ENCODE data around the gene UCHL1.

Gene UCHL1

DNA sequence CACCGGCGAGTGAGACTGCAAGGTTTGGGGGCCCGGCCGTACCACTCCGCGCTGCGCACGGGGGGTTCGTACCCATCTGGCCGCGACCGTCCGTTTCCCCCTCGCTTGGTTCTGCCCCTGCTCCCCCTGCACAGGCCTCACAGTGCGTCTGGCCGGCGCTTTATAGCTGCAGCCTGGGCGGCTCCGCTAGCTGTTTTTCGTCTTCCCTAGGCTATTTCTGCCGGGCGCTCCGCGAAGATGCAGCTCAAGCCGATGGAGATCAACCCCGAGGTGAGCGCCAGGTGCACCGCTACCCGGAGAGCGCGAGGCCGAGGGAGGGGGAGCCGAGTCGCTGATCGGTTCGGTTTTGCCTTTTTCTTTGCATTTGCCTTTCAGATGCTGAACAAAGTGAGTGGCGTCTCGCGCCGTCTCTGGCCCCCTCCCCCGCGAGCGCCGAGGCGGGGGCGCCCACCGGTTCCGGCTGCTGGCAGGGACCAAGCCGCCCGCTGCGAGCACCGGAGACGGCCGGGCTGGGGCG lies at the start of gene UCHL1:
Gene UCHL1 (plus strand): TSS at position 189 of the 517 bp plus-strand sequence. CDS start 49 bp downstream, at position 238.
- peak; percentile 77 for DNase-seq

- DNase-seq = no peak
Observed at GRCh38 chr4:41207291-41207831, 49.4 kb upstream of the UCHL1 start.

GRCh38 chr4:41209187-41209586 lies 47.5 kb upstream of the UCHL1 start:
- DNase-seq = no peak

GRCh38 chr4:41209901-41210300 lies 46.8 kb upstream of the UCHL1 start:
- no peak for DNase-seq

DNA sequence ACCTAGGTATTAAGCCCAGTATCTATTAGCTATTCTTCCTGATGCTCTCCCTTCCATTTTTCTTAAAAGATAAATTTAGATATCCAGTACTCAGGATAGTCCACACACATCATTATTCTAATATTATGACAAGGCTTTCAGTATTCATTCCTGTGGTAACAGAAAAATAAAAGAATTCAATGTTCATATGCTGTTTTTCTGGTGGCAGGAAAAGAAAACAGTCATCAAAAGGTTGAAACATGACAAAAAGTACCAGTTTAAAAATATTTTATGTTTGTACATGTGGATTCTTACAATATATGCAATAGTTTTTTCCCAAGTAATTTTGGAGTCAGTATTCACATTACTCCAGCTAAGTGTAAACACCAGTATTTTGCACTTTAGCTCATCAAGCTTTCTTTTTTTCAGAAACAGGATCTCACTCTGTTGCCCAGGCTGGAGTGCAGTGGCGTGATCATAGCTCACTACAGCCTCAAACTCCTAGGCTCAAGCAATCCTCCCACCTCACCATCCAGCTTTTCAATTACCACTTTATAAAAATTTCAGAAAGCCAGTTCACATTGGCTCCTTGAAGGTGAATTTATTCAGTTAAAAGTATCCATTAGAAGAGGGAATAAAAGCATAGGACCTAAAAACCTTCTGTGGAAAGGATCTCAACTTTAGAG lies 44.6 kb upstream of the UCHL1 start:
- no peak for DNase-seq

- peak; percentile 64 for DNase-seq
Observed at GRCh38 chr4:41212616-41213203, 44.0 kb upstream of the UCHL1 start.

DNA sequence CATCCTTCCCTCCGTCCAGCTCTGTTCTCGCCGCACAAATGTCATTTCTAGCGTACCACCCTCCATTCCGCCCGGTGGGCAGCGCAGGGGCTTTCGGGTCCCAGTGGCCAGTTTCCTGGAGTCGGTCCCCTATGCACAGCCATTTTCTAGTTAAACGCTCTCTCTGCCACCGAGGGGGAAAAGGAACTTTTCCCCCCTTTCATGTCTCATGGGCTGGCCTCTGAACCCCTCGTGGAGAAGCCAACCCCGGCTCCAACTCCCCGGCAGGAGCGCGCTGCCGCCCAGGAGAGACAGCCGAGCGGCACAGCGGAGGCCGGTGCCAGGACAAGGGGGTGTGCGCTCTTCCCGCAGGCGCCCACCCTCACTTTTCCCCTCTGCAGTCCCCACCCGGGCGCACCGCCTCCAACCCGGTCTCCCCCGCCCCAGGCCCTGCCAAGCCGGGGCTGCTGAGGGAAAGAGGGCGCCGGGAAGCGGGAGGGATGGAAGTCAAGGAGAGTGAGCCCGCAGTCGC lies 43.0 kb upstream of the UCHL1 start:
- peak; percentile 68 for DNase-seq

- peak; percentile 97 for DNase-seq
Observed at GRCh38 chr4:41214136-41214824, 42.4 kb upstream of the UCHL1 start, which contains the start of gene APBB2. Gene APBB2 (minus strand): TSS chr4:41214542. CDS start chr4:41033254, 181,288 bp downstream.

GRCh38 chr4:41214825-41215146 lies 41.9 kb upstream of the UCHL1 start:
- no peak for DNase-seq

DNA sequence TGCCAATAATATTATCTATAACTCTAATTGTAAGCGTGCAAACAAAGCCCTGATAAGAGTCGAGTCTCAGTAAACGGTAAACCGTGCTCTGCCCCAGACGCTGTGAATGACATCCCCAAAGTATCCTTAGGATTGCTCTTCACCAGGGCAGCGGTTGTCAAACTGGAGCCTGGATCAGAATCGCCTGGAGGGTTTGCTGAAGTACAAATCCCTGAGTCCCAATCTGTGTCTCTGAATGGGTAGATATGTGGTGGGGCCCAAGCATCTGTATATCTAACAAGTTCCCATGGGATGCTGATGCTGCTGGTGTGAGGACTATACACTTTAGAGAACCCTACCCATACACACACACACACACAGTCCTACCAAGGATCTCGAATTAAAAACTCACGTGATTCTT lies 41.6 kb upstream of the UCHL1 start:
- DNase-seq = no peak

- DNase-seq = no peak
Observed at GRCh38 chr4:41215969-41216293, 40.8 kb upstream of the UCHL1 start.

GRCh38 chr4:41216294-41217019 lies 40.3 kb upstream of the UCHL1 start:
- peak; percentile 88 for DNase-seq

- DNase-seq = no peak
Observed at GRCh38 chr4:41217020-41217333, 39.8 kb upstream of the UCHL1 start.

GRCh38 chr4:41217374-41217773 lies 39.4 kb upstream of the UCHL1 start:
- DNase-seq = no peak

GRCh38 chr4:41218703-41219102 lies 38.0 kb upstream of the UCHL1 start:
- DNase-seq = no peak

GRCh38 chr4:41219421-41219950 lies 37.2 kb upstream of the UCHL1 start:
- DNase-seq = no peak

GRCh38 chr4:41221850-41222645 lies 34.7 kb upstream of the UCHL1 start:
- no peak for DNase-seq

DNA sequence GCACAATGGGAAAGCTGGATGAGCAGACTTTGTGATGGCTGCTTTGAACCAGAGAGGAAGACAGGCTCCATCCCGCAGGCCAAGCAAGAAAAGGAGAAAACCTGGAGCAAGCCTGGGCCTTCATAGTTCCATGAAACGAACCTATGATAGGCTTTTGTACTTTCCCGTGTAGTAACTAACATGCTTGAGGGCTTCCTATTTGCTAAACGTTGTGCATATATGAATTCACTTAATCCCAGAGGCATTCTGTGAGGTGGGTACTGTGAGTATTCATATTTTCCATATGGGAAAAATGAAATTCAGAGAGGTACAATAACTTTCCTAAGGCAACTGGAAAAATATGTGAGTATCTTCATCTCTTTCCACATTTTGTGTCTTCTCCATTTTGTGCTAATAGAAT lies 28.8 kb upstream of the UCHL1 start:
- no peak for DNase-seq

DNA sequence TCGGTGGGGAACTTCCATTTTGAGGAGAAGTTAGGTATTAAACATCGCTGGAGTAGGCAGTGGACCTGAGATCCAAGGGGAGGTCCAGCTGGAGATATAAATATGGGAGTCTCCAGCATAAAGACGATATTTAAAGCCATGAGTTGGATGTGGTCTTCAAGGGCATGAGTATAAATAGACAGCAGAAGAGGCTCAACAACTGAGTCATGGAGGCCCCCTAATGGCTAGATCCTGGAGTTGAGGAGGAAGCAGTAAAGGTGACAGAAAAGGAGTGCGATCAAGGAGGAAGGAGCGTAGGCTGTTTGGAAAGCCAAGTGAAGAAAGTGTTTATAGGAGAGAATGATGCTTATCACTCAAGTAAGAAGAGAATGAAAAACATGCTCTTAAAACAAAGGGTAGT lies 24.3 kb upstream of the UCHL1 start:
- no peak for DNase-seq

DNA sequence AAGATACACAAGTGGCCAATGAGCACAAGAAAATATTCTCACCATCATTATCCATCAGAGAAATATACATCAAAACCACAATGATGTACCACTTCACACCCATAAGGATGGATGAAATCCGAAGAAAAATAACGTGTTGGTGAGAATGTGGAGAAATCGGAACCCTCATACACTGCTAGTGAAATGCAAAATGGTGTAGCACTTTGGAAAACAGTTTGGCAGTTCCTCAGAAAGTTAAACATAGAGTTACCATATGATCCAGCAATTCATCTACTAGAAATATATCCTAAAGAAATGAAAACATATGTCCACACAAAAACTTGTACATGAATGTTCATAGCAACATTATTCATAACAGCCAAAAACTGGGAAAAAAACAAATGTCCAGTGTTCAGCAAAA lies 23.9 kb upstream of the UCHL1 start:
- DNase-seq = no peak

DNA sequence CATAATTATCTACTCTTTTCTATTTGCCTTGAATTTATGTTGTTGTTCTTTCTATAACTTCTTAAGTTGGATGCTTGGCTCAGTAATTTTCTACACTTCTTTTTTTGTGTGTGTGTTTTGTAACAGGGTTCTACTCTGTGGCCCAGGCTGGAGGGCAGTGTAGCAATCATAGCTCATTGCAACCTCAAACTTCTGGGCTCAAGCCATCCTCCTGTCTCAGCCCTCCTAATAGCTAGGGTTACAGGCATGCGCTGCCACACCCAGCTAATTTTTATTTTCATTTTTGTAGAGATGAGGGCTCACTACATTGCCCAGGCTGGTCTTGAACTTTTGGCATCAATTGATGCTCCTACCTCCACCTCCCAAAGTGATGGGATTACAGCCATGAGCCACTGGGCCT lies 20.7 kb upstream of the UCHL1 start:
- DNase-seq = no peak

- no peak for DNase-seq
Observed at GRCh38 chr4:41236508-41236907, 20.2 kb upstream of the UCHL1 start.
